Stimulated activated CD4-positive, alpha-beta T cell treated with anti-CD3 and anti-CD28 coated beads, Interleukin-15, amount 100 ng/mL, for 1 hour (primary cell): ENCODE data around the gene KCNS3.

Experiments used
- DNase-seq, 2 donors: peaks; one replicate each; pipeline ENCODE4 v3.0.0-alpha.2; 2020; ENCODE audit warnings: low read depth in 1 of 2, low spot score in 1 of 2

The KCNS3 gene

GRCh38 chr2:17878281-17879136, at the start of gene KCNS3:
Gene KCNS3, plus strand, starts transcription at chr2:17878667. Its CDS starts 52,342 bp downstream, at chr2:17931009.
- DNase-seq, result no peak

GRCh38 chr2:17830053-17831034, 48.1 kb upstream of the KCNS3 start:
- DNase-seq, result peak in 1 of 2 donors; percentile 17

GRCh38 chr2:17835516-17835915, 43.0 kb upstream of the KCNS3 start:
- DNase-seq, result no peak

GRCh38 chr2:17839959-17840358, 38.5 kb upstream of the KCNS3 start:
- DNase-seq, result no peak

GRCh38 chr2:17843457-17843856, 35.0 kb upstream of the KCNS3 start:
- DNase-seq, result no peak

- no peak for DNase-seq
Observed at GRCh38 chr2:17845806-17846205, 32.7 kb upstream of the KCNS3 start.

- no peak for DNase-seq
Observed at GRCh38 chr2:17846676-17847075, 31.8 kb upstream of the KCNS3 start.

- DNase-seq, result no peak
Observed at GRCh38 chr2:17847236-17847635, 31.2 kb upstream of the KCNS3 start.

GRCh38 chr2:17849275-17849674, 29.2 kb upstream of the KCNS3 start:
- no peak for DNase-seq

GRCh38 chr2:17850151-17850550, 28.3 kb upstream of the KCNS3 start:
- DNase-seq, result no peak

GRCh38 chr2:17851731-17852585, 26.5 kb upstream of the KCNS3 start:
- DNase-seq, result no peak

GRCh38 chr2:17853799-17854198, 24.7 kb upstream of the KCNS3 start:
- no peak for DNase-seq

- no peak for DNase-seq
Observed at GRCh38 chr2:17857021-17857420, 21.4 kb upstream of the KCNS3 start.

GRCh38 chr2:17858064-17858463, 20.4 kb upstream of the KCNS3 start:
- DNase-seq, result no peak

GRCh38 chr2:17863539-17863938, 14.9 kb upstream of the KCNS3 start:
- no peak for DNase-seq

- DNase-seq, result no peak
Observed at GRCh38 chr2:17864676-17865075, 13.8 kb upstream of the KCNS3 start.

GRCh38 chr2:17867133-17867532, 11.3 kb upstream of the KCNS3 start:
- DNase-seq, result no peak

GRCh38 chr2:17869128-17869527, 9.3 kb upstream of the KCNS3 start:
- DNase-seq, result no peak

- DNase-seq, result no peak
Observed at GRCh38 chr2:17871639-17872038, 6.8 kb upstream of the KCNS3 start.

- DNase-seq, result no peak
Observed at GRCh38 chr2:17873021-17873420, 5.4 kb upstream of the KCNS3 start.

- no peak for DNase-seq
Observed at GRCh38 chr2:17876590-17876989, 1.9 kb upstream of the KCNS3 start.
